B cell (primary cell): Measurements from ENCODE around the gene MPND.

Source experiments
- CTCF ChIP-seq: fragments of 200-600 bp; IDR thresholded peaks from one replicate; pipeline ENCODE4 v1.8.0; 2022; ENCODE audit warnings: antibody characterized with exemption, mild to moderate bottlenecking
- EZH2 ChIP-seq: IDR thresholded peaks from 2 replicates; pipeline ENCODE4 v1.6.1; 2012; ENCODE audit warnings: borderline replicate concordance, low read depth, mild to moderate bottlenecking, moderate library complexity, low read length; ENCODE audit not compliant: insufficient read depth, poor library complexity, severe bottlenecking

- TF ChIP-seq CTCF (no peak), EZH2 (no peak)
Measured at GRCh38 chr19:4362831-4363545, 19.6 kb downstream of the MPND start.
